ENCODE measurements around the gene SAMD10.
A peak's percentile ranks its signal among the peaks of the same experiment; 100 is the strongest.
"Not testable (repeated sequence)": the region's sequence is repeated elsewhere in the genome, so short reads cannot be mapped to it uniquely, and the experiment has no call there.

The SAMD10 gene

GRCh38 chr20:63979557-63980316, at the start of gene SAMD10:
Gene SAMD10 (minus strand): TSS chr20:63979642. CDS start chr20:63979467, 175 bp downstream.
- DNase-seq: peak; percentile 67

GRCh38 chr20:64027981-64028685, 48.7 kb upstream of the SAMD10 start:
- DNase-seq: no peak

- no peak for DNase-seq
Measured at GRCh38 chr20:64025826-64026412, 46.5 kb upstream of the SAMD10 start.

GRCh38 chr20:64025101-64025825, 45.8 kb upstream of the SAMD10 start:
- DNase-seq: no peak

- no peak for DNase-seq
Measured at GRCh38 chr20:64024141-64024990, 44.9 kb upstream of the SAMD10 start.

GRCh38 chr20:64023361-64024140, 44.1 kb upstream of the SAMD10 start:
- DNase-seq: no peak

GRCh38 chr20:64022671-64023360, 43.4 kb upstream of the SAMD10 start:
- no peak for DNase-seq

GRCh38 chr20:64021124-64021975, 41.9 kb upstream of the SAMD10 start:
- DNase-seq: no peak

- DNase-seq: no peak
Measured at GRCh38 chr20:64015635-64016034, 36.2 kb upstream of the SAMD10 start.

GRCh38 chr20:64012385-64013154, 33.1 kb upstream of the SAMD10 start:
- DNase-seq: not testable (repeated sequence)

- no peak for DNase-seq
Measured at GRCh38 chr20:64011366-64011779, 31.9 kb upstream of the SAMD10 start.

GRCh38 chr20:64010711-64011237, 31.3 kb upstream of the SAMD10 start:
- DNase-seq: no peak

- DNase-seq: no peak
Measured at GRCh38 chr20:64009811-64010387, 30.5 kb upstream of the SAMD10 start.

- DNase-seq: no peak
Measured at GRCh38 chr20:64006902-64007301, 27.5 kb upstream of the SAMD10 start.

- no peak for DNase-seq
Measured at GRCh38 chr20:64006490-64006889, 27.0 kb upstream of the SAMD10 start.

- DNase-seq: no peak
Measured at GRCh38 chr20:64005394-64005793, 26.0 kb upstream of the SAMD10 start.

- DNase-seq: no peak
Measured at GRCh38 chr20:64003960-64004725, 24.7 kb upstream of the SAMD10 start.

Measured in retina (tissue), 1 donor.